ENCODE results near the gene PLA2G2D.
"Not testable (repeated sequence)": the region's sequence is repeated elsewhere in the genome, so short reads cannot be mapped to it uniquely, and the experiment has no call there.

PLA2G2D gene

DNA sequence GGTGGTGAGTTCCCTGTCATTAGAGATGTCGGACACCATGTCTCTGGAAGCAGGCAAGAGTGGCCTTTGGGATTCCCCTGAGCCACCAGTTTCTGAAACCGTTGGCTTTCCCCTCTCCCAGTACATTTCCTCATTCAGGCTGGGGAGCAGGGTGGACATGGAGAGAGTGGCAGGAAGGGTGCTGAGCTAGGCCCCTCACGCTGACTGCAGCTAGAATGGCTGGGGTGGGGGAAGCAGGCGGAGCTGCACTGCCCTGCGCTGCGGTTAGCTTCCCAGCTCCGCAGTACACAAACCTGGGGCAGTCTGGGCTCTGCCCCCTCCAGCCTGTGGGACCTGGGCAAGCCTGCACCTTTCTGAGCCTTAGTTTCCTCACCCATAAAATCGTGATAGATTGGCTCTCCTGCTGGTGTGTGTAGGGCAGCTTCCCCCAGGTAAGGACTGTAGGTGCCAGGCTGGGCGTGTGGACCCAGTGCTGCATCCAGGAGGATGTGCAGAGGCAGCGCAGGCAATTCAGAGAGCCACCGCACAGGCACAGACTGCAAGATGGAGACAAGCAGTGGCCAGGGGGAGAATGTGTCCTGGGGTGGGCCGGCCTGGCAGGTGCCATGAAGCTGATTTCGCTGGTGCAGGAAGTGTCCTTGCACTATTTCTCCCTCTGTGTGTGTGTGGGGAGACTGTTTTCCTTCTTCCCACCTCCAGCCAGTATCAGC is 22.8 kb upstream of the PLA2G2D start:
- no peak for DNase-seq

DNA sequence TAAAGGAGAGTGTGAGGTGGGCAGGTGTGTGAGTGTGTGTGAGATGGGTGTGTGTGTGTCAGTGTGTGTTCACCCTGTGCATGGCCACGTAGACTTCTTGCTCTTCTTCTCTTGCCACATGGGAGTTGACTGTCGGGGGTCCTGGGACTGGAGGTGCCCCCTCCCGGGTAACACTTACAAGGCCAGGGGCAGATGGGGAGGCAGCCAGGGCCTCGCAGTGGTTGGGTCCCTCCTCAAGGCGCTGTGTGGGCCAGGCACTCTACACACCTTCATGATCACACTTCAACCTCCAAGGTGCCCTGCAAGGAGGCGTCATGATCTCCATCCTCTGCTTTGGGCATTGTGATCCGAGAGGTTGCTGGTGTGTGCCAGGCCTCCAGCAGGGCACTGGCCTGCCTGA is 22.1 kb upstream of the PLA2G2D start:
- DNase-seq: no peak

DNA sequence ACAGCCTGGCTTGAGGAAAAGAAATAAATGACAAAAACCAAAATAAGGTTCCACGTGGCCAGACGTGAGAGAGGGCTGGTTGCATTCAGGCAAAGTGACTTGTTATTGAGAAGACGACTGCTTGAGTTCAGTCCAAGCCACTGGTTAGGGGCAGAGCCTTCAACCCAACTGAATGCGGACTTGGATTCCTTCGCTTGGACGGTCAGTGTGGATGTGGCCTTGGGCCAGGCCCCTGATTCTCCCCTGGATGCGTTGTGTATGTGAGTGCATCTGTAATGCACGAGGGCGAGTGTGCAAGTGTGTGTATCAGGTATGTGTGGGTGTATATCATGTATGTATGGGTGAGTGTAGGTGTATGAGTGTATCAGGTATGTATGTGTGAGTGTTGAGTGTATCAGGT is 21.7 kb upstream of the PLA2G2D start:
- no peak for DNase-seq

DNA sequence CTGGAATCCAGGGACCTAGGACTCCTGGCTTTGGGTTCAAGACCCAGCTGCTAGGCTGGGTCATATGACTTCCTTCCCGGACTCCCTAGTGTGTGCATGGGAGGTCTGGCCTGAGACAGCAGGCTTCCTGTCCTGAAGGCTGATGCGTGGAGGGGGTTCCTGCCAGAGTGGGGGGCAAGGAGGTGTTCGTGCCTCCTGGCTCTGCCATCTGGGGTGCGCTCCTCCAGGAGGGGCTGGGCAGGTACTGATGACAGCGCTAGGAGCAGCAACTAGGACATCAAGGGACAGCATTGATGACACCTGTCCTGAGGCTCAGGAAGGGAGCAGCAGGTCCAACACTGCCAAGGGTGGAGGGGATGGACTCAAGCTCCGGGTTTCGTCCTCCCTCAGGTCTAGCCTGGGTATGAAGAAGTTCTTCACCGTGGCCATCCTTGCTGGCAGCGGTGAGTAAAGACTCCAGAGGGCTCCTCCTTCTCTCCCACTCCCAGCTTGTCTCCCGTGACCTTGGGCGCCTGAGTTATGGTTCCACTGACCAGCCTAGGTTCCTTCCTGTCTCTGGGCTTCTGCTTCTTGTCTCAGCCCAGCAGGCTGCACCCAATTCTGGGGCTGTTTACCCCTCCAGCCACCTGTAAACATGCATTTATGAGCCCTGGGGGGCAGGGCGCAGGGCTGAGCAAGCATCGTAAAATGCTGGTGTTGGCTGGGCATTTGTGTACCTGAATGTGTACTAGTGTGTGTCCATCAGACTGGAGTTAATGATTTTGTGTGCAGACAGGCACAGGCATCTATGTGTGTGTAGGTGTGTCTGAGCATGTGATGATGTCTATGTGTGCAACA is 20.7 kb upstream of the PLA2G2D start:
- DNase-seq: no peak

DNA sequence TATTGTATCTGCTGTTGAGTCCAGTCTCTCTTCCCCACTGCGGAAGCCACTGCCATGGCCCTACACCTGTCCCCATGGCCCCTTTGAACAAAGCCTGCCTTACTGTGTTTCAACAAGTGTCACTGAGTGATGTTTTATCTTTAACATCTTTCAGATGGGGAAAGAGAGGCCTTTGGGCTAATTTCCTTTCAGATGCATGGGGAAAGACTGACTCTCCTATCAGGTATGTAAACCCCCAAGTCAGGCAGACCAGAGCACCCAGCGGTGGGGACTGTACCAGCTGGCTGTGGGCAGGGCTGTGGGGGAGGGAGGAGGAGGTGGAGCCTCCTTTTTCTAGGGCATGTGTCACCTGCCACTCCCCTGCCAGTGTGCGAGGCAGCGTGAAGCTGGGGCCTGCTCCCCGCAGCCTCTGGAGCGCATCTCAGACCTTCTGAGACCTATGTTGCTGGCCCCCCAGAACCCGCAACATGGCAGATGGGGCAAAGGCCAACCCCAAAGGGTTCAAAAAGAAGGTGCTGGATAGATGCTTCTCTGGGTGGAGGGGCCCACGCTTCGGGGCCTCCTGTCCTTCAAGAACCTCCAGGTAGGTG is 19.7 kb upstream of the PLA2G2D start, which contains the start of gene PLA2G2F:
TSS of gene PLA2G2F (plus strand) at position 363 of the 590 bp plus-strand sequence. CDS start at position 468, 105 bp downstream.
- DNase-seq: no peak

DNA sequence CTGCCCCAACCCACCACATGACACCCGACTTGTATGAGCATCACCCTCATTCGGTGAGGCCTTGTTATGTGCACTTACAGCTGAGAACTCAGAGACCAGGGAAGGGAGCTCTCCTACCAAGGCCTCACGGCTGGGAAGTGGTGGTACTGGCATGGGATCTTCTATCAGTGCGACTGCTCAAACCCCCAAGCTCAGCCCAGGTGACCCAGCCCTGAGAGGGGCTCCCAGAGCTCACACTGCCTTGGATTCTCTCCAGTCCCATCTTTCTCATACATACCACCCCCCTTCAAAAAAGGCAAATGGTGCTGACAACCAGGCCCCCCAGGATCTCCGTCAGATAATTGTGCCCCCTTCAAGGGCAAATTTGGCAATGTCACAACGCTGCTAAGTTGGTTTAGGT is 19.0 kb upstream of the PLA2G2D start:
- no peak for DNase-seq

DNA sequence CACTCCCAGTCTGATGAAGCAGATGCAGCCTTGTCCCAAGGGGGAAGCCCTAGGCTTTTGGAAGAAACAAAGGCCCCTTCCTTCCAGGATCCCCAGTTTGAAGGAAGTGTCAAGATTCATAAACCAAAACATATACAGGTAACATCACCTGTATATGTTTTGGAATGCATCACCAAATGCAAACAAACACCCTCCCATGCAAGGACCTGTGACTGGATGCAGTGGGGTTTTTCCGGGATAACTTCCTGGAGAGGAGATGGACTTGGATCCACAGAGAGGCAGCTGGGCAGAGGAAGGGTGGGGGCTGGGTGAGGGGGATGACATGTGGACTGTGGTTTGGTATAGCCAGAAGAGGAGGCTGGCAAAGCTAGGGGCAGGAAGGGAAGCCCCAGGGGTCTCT is 18.3 kb upstream of the PLA2G2D start:
- no peak for DNase-seq

DNA sequence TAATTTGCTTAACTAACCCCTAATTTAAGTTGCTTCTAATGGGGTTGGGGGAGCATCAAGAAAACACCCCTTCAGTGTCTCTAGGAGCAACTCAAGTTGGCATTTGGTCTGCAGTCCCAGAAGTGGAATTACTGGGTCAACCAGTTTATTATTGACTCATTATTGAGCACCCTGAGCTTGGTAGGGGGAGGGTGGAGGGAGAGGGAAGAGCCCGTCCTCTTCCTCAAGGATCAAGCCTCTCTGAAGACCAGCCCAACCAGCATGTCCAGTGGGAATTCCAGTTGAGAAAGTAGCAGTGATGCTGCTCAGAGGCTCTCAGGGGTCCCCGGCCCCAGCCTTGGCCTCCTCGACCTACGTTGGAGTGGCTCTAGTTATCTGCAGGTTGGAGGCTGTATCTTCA is 17.7 kb upstream of the PLA2G2D start:
- DNase-seq: no peak

DNA sequence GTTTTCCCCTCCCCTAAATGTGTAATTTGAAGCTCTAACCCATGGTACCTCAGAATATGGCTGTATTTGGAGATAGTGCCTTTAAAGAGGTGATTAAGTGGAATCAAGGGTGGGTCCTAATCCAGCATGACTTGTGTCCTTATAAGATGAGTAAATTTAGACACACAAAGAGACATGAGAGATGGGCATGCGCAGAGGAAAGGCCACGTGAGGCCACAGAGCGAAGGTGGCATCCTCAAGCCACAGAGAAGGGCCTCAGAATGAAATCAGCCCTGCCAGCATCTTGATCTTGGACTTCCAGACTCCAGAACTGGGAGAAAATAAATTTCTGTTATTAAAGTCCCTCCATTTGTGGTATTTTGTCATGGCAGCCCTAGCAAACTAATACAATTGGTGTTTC is 16.9 kb upstream of the PLA2G2D start:
- no peak for DNase-seq

DNA sequence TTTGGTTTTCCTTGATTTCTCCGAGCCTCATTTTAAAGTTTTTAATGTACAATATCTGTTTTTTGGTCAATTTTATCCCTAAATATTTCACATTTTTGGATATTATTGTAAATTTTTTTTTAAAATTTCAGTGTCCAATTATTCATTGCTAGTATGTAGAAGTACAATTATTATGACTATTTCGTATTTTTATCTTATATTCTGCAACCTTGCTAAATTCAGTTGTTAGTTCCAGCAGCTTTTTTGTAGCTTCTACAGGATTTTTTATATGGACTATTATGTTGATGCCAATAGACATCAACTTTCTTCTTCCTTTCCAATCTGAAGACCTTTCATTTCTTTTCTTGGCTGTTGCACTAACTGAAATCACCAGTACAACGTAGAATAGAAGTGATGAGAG is 15.7 kb upstream of the PLA2G2D start:
- DNase-seq: no peak

DNA sequence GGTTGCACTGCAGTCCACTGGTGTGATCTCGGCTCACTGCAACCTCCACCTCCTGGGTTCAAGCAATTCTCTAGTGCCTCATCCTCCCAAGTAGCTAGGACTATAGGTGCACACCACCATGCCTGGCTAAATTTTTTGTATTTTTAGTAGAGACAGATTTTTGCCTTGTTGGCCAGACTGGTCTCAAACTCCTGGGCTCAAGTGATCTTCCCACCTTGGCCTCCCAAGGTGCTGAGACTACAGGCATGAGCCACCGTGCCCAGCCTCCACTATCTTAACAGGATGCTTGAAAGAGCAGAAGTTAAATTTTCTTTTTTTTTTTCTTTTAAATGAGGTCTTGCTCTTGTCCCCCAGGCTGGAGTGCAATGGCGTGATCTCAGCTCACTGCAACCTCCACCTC is 11.2 kb upstream of the PLA2G2D start:
- not testable (repeated sequence) for DNase-seq

DNA sequence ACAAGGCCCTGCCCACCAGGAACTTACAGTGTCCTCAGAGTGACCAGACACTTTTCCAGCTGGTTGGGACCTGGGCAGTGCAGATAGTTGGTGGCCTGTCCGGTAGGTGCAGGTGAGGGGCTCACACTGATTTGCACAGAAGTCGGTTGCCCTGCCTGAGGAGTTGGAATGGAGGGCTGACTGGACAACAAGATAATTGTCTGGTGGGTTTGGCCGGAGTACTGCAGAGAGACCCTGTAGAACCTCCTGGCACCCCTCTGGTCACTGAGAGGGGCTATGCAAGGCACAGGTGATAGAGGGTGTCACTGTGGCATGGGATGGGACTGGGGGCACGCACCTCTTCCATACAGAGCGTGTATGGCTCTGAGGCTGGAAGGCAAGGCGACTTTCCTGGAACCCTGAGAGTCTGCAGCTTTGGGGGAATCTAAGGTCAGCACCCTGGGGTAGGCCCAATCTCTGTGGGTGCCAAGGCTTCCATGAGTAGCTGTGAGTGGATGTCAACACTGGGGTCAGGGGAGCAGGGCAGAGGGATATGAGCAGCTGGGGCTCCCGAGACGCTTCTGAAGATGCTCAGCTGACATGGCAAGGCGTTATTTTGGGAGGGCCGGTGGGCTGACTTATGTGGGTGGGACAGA is 7.6 kb upstream of the PLA2G2D start:
- no peak for DNase-seq

DNA sequence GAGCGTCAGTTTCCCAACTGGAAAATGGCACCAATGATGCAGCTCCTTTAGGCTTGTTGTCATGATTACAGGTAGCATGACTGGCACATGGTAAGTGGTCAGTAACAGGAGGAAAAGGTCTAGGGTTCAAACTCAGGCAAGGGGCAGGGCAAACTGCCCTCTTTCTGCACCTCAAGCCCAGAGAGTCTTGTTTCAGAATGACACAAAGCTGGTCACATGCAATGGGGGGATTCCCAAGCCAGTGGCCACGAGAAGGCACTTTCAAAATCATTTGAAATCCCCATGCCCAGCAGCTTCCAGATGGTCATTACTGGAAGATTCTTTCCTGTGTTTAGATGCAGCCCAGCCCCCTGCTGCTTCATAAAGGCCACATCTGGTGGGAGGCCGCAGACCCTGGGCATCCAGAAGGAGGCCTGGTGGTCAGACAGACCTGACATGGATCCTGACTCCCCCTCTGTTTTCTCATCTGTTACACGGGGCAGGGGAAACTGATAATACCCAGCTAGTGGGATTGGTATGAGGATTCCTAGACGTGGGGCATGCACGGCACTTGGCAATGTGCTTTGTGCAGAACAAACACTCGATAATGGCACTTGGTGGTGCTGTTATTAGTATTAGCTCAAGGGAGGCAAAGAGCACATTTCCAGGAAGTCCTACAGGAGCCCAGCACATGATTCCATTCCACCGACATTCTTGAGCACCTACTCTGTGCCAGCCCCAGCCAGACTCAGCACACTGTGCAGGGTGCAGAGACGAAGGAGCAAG is 6.9 kb upstream of the PLA2G2D start:
- DNase-seq: no peak

DNA sequence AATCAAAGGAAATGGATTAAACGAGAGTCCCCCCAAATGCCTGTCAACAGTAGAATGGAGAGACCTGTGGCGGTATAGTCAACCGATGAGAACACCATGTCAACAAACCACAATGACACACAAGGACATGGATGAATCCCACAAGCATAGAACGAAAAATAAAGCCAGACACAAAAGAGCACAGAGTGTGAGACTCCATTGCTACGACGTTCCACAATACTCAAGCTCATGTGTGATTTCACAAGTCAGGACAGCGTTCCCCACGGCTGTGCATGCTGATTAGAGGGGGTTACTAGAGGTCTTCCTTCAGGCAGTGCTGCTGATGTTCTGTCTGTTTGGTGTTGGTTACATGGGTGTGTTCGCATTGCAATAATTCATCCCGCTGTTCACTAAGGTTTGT is 5.8 kb upstream of the PLA2G2D start:
- DNase-seq: no peak

DNA sequence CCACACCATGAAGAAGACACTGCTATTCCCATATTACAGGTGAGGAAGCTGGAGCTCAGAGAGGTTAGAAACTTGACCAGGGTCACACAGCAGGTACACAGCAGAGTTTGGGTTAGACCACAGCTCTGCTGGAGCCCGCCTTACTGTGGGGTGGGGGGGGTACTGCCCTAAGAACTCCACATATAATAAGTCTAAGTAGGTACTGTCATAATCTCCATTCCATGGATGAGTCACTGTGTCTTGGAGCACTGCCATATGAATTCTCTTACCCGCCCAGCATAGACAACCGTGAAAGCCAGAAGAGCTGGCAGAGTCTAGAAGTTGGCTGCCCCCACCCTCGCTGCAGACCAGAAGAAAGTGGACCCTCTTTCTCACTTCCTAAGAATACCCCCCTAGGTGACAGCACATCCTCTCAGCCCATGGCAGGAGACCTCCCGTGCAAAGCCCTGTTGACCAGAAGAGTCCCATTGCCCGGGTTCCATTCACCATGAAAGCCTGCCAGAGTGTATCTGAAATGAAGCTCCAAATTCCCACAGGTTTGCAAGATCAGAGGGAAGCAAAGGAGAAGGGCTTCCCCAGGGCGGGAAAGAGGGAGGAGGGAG is 5.2 kb upstream of the PLA2G2D start:
- no peak for DNase-seq

DNA sequence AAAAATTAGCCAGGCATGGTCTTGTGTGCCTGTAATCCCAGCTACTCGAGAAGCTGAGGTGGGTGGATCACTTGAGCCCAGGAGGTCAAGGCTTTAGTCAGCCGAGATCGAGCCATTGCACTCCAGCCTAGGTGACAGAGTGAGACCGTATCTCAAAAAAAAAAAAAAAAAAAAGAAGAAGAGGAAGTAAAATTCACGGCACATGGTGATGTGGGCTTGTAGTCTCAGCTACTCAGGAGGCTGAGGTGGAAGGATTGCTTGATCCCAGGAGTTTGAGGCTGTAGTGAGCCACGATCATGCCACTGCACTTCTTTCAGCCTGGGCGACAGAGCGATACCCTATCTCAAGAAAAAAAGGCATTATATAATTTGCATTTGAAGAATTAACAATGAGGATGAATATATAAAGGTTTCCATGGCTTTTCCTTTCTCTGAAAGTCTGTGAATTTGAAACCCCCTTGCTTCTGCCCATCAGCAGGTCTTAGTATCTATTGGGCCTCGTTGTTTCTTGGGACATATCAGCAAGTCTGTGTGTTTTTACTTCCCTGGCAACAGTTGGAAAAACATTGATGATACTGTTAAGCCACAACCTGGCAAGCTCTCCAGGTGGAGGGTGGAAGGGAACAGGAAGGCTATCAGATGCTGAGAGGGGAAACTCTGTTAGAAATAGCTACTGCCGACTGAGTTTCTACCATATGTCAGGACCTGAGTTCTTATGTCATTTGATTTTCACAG is 4.6 kb upstream of the PLA2G2D start:
- no peak for DNase-seq

DNA sequence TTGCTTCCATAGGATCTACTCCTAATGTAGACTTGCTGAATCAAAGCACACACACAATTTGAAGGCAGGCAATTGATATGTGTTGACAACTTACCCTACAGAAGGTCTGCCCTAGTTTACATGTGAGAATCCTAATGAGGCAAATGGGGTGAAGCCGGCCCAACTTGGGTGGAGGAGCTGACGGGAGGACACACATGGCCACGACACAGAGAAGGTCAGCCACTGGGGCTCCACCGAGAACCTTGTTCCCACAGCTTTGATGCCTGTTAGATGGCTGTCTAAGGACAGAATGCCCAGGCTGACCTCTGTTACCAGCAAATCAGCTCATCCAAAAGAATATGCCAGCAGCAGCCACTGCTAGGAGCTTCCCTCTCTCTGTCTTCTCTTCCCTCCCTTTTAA is 1.5 kb upstream of the PLA2G2D start:
- no peak for DNase-seq

DNA sequence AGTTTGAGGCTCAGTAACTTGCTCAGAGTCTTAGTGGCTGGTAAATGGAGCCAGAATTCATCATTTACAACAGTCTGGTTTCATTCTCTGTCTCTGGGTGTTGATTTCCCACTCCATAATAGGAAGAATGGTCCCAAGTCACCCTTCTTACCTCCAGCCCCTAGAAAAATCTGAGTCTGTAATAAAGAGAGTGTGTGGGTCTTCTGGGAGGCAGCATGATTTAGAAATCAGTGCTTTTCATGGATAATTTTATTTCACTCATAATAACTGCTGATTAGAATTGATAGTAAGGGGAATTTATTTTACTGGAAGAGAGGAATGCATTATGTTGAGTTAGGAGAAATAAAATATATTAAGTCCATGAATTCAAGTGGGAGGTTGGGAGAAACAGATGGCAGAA is 2.1 kb downstream of the PLA2G2D start:
- DNase-seq: no peak

DNA sequence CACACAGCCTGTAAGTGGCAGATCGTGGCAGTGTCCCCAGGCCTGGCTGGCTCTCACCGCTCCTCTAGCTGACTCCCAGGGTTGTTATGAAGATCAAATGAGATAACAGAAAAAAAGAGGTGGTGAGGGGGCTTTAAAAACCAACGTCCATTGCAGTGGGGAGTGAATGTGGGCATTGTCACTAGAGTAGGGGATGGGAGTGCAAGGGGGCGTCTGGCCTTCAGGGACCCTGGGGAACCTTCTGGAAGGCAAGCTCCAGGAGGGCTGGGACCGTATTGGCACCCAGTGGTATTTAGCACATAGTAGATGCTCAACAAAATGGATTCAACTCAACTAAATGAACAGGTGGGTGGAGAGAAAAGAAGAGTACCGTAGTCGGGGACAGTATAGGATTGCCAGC is 3.4 kb downstream of the PLA2G2D start:
- no peak for DNase-seq

DNA sequence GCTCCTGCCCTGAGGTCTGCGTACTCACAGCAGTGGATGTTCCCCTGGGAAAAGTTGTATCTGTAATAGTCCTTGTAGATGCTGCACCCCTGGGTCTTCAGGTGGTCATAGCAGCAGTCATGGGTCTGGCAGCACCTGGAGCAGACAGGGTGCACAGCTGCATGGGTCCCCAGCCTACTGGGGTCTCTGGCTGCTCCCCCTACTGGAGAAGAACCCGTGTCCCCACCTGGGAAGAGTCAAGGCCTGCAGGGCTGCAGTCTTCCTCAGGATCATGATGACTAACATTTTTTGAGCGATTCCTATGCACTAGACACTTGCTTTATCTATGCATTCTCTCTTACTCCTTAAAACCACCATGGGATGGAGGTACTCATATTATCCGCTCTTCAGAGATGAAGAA is 3.9 kb downstream of the PLA2G2D start:
- no peak for DNase-seq

DNA sequence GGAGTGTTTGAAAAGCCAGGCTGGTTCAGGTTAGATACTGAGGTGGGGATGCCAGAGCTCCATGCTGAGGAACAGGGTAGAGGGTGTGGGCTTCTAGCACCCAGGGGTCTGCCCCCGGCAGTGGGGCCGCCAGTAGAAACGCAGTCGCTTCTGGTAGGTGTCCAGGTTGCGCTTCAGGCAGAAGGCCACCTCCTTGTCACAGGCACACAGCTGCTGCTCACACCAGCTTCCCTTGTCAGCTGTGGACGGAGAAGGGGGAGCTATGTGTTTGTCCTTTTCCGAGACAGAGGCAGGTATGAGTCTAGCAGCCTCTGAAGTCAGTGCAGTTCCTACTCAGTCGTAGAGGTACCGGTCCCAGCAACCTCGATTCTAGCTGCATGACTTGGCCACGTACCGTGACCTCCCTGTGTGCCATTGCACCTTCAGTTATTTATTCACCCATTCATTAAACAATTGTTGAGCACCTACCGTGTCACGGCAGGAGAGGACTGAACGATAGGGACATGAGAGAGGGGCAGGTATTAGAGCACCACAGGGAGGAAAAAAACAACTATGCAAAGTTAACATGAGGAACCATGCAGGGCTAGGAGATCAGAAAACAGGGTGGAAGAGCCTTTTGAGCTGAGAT is 5.2 kb downstream of the PLA2G2D start:
- DNase-seq: no peak
